Body of pancreas (tissue), 4 donors: ENCODE results near the gene TMX2. TPM values are rescaled to one million over a fixed set of nuclear protein-coding genes. Genes with fewer than 3 reads are reported as not detected.

Experiments
- ATAC-seq: fragments of 150-250 bp; one replicate; pipeline ENCODE4 v1.9.1; 2016
- DNase-seq, 4 donors: peaks; one replicate each; pipeline ENCODE4 v3.0.0-alpha.2; 2019
- H3K27ac ChIP-seq, 4 donors: fragments of 200-600 bp; sonication (generic); 1 replicate in 3 of 4; 2 replicates in 1 of 4; pipeline versions ENCODE4 v1.5.1 to v1.6.1; 2016 to 2019; ENCODE audit warnings: mild to moderate bottlenecking in 1 of 4, mixed read lengths in 1 of 4, moderate library complexity in 1 of 4
- H3K27me3 ChIP-seq, 2 donors: fragments of 200-600 bp; sonication (generic); one replicate each; pipeline ENCODE4 v1.6.0; 2016; ENCODE audit warnings: mild to moderate bottlenecking in 1 of 2
- H3K36me3 ChIP-seq, 2 donors: fragments of 200-600 bp; sonication (generic); replicated peaks in 1 of 2; 2 replicates each; pipeline ENCODE4 v1.5.1; 2016; ENCODE audit warnings: low read depth in 2 of 2; ENCODE audit not compliant: insufficient read depth in 1 of 2
- H3K4me1 ChIP-seq: fragments of 200-600 bp; sonication (generic); one replicate; pipeline ENCODE4 v1.6.0; 2016
- H3K4me3 ChIP-seq, 2 donors: fragments of 200-600 bp; sonication (generic); 1 replicate in 1 of 2; 2 replicates in 1 of 2; pipeline ENCODE4 v1.5.1; 2016 to 2019
- H3K9me3 ChIP-seq, 3 donors: fragments of 200-600 bp; sonication (generic); 1 replicate in 2 of 3; 2 replicates in 1 of 3; pipeline ENCODE4 v1.5.1; 2016
- CTCF ChIP-seq, 7 experiments: fragments of 450-650 bp in 4 of 7; fragments of 200-600 bp in 3 of 7; sonication (generic) in 3 of 7; IDR thresholded peaks; one replicate each; pipeline ENCODE4 v1.5.1; 2016 to 2019; ENCODE audit warnings: antibody characterized with exemption in 7 of 7
- POLR2A ChIP-seq, 3 donors: fragments of 450-650 bp; IDR thresholded peaks; one replicate each; pipeline ENCODE4 v1.6.1; 2016; ENCODE audit warnings: antibody characterized with exemption in 3 of 3, mild to moderate bottlenecking in 2 of 3
- WGBS, 2 donors: methylation state at CpG; one replicate each; pipeline ENCODE4 v1.1.5; 2017; 5-methylcytosine and 5-hydroxymethylcytosine counted together
- intact Hi-C: fragments of 100-400 bp; cut with DNase I; formaldehyde crosslinking; loops from one replicate; pipeline ENCODE4 v1.15.1; 2023
- total RNA-seq, 2 donors: library from RNA; depleted of rRNA; stranded (reverse); fragments of >200 nt; gene quantifications; one replicate each; pipeline ENCODE4 v1.1.0, GENCODE V29; 2016

Gene TMX2
- total RNA-seq, 2 donors from 2014 or later = 32.9 to 46.8 TPM

- peak within 1 kb of the TSS; percentile 95 to 97 (median 96) for H3K27ac ChIP-seq
- peak in 2 of 7 experiments; percentile 5 to 26 for TF ChIP-seq CTCF (IDR thresholded peaks at IDR 0.05)
- TF ChIP-seq POLR2A (IDR thresholded peaks at IDR 0.05) = peak; percentile 64 to 94 (median 93)
- no peaks in the 10 kb centered on the region for H3K9me3 ChIP-seq
- peak within 1 kb of the TSS; percentile 30 to 41 for H3K4me3 ChIP-seq
- ATAC-seq = peak; percentile 100
- H3K4me1 ChIP-seq = peaks cover 31% of the 10 kb centered on the region
- no peaks in the 10 kb centered on the region for H3K36me3 ChIP-seq
- WGBS, 2 donors = 1 to 3% methylated on average over 13 of the region's 13 CpGs
- peak; percentile 90 to 96 (median 94) for DNase-seq
- intact Hi-C loops = no loop called here
- H3K27me3 ChIP-seq = no peaks in the 10 kb centered on the region
Observed at GRCh38 chr11:57761301-57762234, 49.2 kb downstream of the TMX2 start, which contains the start of gene CTNND1. TSS of gene CTNND1 (plus strand) at chr11:57761802. CDS start at chr11:57791479, 29,677 bp downstream.

- intact Hi-C loops = no loop called here
- peak overlapping the region; percentile 95 to 97 (median 96) for H3K27ac ChIP-seq
- no peaks in the 10 kb centered on the region for H3K9me3 ChIP-seq
- H3K4me3 ChIP-seq = peak overlapping the region; percentile 30 to 41
- no peaks in the 10 kb centered on the region for H3K27me3 ChIP-seq
- TF ChIP-seq CTCF (IDR thresholded peaks at IDR 0.05) = no peak
- DNase-seq = peak; percentile 35 to 47 (median 36)
- no peaks in the 10 kb centered on the region for H3K36me3 ChIP-seq
- WGBS, 2 donors = 1 to 5% methylated on average over 9 of the region's 9 CpGs
- ATAC-seq = peak; percentile 36
- peaks cover 36% of the 10 kb centered on the region for H3K4me1 ChIP-seq
Observed at GRCh38 chr11:57762235-57762861, 50.0 kb downstream of the TMX2 start.

GRCh38 chr11:57763568-57763967, 51.2 kb downstream of the TMX2 start:
- H3K27me3 ChIP-seq = no peaks in the 10 kb centered on the region
- H3K4me3 ChIP-seq = peak overlapping the region; percentile 3 to 41
- H3K27ac ChIP-seq = peak overlapping the region in 3 of 4 donors; percentile 95 to 97 (median 96)
- TF ChIP-seq POLR2A (IDR thresholded peaks at IDR 0.05) (no peak), CTCF (IDR thresholded peaks at IDR 0.05) (peak in 4 of 7 experiments; percentile 34 to 42 (median 36))
- ATAC-seq (no peak), DNase-seq (no peak)
- peaks cover 45% of the 10 kb centered on the region for H3K4me1 ChIP-seq
- H3K9me3 ChIP-seq = no peaks in the 10 kb centered on the region
- no peaks in the 10 kb centered on the region for H3K36me3 ChIP-seq
- intact Hi-C loops = no loop called here
- 0 to 3% methylated on average over 1 of the region's 1 CpG for WGBS, 2 donors

- ATAC-seq (no peak), DNase-seq (no peak)
- intact Hi-C loops = no loop called here
- 6 to 21% methylated on average over 4 of the region's 4 CpGs for WGBS, 2 donors
- H3K4me3 ChIP-seq = peak overlapping the region; percentile 3 to 41
- no peaks in the 10 kb centered on the region for H3K27me3 ChIP-seq
- peaks cover 48% of the 10 kb centered on the region for H3K4me1 ChIP-seq
- peak overlapping the region in 3 of 4 donors; percentile 95 to 97 (median 96) for H3K27ac ChIP-seq
- no peaks in the 10 kb centered on the region for H3K36me3 ChIP-seq
- H3K9me3 ChIP-seq = no peaks in the 10 kb centered on the region
- TF ChIP-seq POLR2A (IDR thresholded peaks at IDR 0.05) (no peak), CTCF (IDR thresholded peaks at IDR 0.05) (no peak)
Observed at GRCh38 chr11:57764021-57764420, 51.6 kb downstream of the TMX2 start.
